Measurements from ENCODE around the gene LHPP.
"Not testable (repeated sequence)": the region's sequence is repeated elsewhere in the genome, so short reads cannot be mapped to it uniquely, and the experiment has no call there.

LHPP gene

DNA sequence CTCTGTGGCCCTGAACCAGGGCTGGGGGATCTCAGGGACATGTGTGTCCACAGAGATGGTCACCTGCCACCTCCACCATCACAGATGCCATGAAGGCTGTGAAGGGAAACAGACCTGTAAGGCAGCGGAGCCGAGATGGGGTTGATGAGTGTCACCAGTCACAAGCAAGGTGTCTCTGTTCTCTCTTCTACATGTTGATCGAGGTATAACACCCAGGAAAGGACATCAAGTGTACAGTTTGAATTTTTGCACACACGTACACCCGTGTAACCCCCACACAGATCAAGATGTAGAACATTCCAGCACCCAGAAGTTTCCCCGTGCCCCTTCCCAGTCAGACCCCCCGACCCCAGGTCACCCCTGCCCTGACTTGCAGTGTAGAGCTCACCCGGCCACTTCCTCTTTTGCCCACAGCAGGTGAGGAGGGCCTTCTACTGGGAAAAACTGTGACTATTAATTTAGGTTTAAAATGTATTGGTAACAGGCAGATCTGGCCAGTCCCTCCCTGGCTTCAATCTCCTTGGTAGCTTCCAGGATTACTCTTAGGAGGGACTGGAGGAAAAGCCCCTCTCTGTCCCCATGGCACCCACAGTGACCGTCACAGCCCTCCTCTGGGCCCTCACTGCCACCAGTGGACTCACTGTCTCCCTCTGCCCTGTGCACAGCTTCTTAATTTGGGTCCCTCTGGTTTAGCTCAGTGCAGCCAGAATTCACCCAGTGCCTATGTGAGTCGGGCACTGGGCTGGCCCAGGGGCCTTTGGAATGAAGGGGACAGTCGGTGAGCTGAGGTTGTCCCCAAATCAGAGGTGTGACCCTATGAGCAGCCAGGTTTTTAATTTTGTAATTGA is 108.2 kb downstream of the LHPP start:
- no peak for FAIRE-seq
- no peak for DNase-seq (ENCODE audit: low spot score)

DNA sequence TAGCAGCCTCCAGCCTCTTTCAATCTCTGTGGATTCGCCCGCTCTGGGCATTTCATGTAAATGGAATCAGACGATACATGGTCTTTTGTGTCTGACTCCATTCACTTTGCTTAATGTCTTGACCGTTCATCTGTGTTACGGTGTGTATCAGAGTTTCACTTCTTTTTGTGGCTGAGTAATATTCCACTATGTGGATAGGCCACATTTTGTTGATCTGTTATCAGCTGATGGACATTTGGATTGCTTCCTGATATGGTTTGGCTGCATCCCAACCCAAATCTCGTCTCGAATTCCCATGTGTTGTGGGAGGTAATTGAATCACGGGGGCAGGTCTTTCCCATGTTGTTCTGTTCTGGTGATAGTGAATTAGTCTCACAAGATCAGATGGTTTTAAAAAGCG is 109.0 kb downstream of the LHPP start:
- no peak for DNase-seq (ENCODE audit: low spot score)
- FAIRE-seq, result no peak

DNA sequence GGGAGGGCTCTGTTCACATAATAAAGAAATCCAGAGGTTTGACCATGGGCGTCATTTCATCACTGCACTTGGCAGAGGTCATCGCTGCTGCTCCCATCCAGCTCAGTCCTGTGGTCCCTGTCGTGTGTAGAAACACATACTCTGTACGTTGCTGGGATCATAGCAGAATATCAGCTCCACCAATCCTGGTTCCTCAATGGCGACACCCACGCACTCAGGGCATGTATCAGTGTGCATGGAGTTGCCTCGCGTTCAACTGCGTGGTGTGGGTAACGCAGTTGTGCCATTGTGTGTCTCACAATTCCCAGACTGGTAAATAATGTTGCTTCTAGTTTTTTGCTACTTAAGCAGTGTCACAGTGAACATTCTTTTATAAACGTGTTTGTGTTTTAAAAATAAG is 111.1 kb downstream of the LHPP start:
- FAIRE-seq, result no peak
- no peak for DNase-seq (ENCODE audit: low spot score)

DNA sequence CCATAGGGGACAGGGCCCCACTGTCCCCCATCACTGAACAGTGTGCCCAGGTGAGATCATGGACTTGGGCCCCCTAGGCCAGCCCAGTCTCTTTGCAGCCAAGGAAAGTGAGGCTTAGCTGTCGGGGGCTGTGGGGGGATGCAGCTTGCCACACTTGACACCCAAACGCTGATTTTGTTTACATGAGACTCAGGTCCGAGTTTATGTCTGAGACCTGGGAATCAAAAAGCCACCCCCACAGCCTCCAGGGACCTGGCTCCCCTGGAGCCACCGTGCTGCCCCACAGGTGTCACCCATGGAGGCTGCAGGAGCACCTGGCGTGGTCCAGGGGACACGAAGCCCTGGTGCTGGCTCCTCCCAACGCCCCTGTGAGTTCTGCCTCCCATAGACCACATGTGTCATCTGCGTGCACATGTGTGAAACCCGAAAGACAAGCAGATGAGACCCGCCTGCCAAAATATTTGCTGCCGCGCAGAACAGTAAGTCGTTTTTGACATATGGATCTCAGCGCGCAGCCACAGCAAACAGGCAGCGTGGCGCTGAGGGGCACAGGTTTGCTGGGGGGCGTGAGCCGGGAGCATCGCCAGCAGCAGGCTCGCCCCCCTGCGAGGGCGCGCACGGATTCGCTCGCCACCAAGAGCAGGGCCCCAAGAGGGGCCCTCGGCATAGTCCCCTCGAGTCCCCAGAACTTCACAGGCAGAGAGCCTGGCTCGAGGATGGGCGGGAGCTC is 112.3 kb downstream of the LHPP start:
- DNase-seq (ENCODE audit: low spot score) (no peak), FAIRE-seq (no peak)

DNA sequence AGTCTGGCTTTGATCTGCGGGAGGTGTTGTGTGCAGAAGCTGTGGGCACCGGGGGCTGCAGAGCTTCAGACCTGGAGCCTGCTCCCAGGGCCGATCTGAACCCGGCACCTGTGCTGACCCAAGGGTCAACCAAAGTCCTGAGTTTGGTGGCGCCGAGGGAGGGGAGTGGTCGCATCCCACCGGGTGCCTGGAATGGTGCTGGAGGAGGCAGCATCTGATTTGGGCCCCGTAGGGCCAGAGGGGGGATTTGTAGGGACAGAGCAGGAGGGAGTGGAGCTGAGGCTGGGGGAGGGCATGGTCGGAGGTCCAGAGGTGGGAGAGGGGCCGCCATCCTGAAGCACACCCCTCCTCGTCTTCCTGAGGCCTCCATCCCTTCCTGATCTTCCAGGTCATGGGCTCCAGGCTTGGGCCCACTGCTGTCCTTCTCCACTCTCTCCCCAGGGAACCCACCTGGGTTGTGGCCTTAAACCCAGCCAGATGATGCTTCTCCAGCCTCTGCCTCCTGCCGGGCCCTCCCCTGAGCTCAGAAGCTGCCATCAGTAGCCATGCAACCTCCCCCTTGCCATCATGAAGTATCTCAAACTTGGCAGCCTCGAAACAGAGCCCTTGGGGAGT is 112.9 kb downstream of the LHPP start:
- FAIRE-seq, result no peak
- DNase-seq (ENCODE audit: low spot score), result no peak

DNA sequence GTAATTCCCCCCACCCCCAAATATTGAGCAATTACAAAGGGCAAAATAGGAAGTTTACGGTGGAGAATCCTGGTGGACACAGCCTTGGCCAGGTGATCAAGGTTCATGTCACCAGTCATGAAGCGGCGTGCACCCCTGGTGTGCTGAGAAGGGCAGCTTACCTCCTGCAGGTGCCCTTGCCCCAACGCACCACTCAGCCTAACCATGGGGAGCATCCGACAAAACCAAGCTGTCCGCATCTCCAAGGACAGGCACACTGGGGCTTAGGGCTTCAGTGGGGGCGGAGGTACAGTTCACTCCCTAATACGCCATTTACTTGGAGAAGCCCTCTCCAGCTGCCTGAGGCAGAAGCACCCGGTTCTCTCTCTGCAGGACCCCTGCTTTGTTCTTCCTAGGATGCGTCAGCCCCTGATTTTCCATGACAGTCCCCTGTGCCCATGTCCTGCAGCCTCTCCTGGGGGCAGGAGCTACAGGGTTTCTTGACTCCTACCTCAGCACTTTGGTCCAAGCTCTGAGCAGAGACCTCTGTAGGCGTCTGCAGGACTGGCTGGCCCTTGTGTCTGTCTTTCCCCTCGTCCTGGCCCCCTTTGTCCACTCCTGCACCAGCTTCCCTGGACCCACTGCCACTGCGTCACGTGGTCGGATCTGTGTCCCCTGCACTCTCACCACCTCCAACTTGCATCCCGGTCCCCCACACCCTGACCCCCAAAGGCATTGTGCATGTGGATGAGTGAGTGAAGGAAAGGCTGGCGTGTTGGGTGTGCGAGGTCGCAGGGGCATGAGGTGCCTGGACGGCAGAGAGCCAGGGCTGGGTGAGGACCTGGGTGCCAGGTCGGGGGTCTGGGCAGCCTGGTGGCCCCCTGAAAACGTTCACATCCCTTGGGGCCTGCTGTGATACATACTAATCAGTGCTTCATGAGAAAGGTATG is 113.7 kb downstream of the LHPP start:
- FAIRE-seq (peak; percentile 5), DNase-seq (ENCODE audit: low spot score) (no peak)

DNA sequence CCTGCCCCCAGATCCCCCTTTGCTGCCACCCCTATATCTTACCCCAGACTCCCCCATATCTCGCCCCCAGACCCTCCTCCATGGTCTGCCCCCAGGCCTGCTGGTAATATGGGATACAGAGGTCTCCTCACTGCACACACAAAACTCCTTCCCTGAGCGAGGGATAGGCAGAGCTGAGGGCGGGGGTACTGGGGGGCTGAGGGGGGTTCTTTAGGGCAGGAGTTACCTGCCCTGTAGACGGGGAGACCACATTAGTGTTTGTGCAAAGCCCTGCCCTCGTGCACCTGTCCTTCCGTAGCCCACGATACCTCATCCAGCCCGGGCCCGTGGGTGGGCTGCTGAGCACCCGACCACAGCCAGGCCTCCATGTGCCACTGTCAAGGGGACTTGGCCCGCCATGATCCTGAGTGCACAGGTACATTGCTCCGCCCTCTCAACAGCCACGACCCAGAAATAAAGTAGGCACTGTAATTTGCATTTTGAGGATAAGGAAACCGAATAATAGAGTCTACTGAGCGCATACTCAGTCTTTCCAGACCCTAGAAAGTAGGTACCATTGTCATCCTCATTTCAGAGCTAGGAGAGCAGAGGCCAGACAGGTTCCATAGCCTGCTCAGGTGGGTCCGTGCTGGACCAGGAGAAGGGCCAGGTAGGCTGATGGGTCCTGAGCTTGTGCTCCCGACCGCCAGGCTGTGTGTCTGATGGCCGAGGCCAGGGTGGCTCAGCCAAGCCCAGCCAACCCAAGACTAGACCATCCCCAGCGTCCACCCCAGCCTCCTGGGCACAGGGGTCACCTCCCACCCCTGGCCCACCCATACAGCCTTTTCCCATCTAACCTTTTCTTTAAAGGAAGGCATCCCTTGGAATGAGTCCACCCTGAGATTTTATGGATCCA is 115.2 kb downstream of the LHPP start:
- FAIRE-seq (no peak), DNase-seq (ENCODE audit: low spot score) (no peak)

DNA sequence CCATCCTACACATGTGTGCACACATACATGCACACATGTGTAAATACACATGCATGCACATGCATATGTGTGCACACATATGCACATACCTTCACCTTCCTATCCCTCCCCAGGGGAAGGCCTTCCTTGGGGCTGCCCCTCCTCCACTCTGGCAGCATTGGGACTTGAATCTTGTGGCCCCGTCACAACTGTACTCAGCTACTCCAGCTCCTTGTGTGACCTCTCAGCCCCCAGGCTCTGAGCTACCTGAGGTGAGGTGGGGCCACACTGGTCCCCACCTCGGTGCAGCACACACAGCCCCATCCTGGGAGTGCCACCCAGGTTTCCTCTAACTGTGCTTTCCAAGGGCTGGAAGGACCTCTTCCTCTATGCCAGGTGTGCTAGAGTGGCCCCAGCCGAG is 116.0 kb downstream of the LHPP start:
- DNase-seq (ENCODE audit: low spot score) (no peak), FAIRE-seq (peak; percentile 79)

DNA sequence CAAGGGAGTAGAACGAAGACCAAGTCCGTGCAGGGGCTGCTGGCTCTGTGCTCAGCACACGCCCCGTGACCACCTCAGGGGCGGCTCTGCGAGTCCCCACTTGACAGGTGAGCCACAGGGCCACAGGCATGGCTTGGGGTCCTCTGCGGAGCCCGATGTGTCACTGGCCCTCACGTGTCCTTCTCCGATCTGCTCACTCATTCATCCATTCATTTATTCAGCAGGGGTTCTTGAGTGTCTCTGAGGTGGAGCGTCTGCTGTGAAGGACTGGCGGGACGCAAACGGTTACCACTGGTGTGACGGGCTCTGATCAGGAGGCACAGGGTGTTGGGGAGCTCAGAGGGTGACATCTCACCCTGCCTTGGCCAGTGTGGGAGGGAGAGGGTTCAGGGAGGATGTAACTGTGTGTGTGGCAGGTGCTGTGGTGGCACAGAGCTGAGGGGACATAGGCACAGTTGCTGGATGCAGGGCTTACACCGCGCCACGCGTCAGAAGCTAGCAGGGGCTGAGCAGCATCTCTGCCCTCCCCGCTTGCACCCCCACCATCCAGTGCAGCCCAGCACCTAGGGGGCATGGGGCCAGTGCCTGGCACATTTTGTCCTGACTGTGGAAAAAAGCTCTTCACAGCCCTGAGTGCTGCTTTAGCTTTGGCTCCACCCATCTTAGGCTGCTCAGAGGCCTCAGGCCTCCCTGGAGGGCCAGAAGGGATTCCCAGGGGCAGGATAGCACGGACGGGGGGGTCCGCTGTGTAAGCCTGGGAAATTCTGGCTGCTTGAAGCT is 116.8 kb downstream of the LHPP start:
- FAIRE-seq, result no peak
- no peak for DNase-seq (ENCODE audit: low spot score)

DNA sequence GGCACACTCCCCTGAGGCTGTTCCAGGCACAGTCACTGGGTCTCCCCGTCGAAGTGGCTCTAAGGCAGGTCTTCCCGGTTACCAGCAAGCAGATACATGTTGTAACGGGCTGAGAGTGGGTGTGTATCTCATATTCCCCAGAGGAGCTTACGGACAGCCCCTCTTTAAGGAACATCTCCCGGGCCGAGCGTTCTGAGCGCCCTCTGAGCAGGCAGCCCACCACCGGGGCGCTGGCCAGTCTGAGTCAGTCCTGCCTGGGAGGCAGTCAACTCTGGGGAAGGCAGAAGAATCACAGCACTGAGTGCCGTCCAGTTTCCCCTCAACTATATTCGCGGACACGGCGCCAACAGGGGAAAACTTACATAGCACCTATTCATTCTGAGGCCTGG is 117.4 kb downstream of the LHPP start:
- DNase-seq (ENCODE audit: low spot score) (no peak), FAIRE-seq (no peak)

DNA sequence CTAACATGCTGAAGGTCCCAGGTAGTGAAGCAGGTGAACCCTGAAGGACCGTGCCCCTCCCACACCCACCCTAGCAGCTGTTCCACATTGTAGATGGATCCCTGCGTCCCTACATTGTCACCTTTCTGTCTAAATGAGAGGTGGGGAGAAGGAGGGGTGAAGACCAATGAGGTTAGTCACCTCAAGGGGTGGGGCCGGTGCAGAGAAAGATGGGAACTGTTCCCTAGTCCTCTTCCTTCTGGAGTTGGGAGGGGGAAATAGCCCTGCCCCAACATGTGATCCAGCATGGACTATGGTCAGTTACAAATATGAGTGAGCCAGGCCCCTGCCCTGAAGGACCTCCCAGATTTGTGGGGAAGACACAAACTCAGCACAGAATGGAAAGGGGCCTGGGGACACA is 124.5 kb downstream of the LHPP start:
- FAIRE-seq, result no peak
- no peak for DNase-seq (ENCODE audit: low spot score)

DNA sequence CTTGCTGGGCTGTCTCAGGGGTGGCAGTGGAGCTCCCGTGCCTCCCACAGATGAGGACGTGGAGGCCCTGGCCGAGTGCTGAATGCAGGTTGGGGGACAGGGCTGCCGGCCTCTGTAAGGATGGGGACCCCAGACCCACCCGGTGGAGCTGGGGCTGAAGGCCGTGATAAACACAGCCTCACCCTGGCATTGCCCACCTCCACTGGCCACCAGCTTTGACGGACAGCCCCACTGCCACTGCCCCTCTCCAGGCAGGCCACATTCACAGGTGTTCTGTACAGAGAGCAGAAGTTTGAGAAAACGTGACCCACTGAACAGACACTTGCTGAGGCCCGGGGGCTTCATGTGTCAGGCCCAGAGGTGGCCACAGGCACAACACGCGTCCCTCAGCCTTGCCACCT is 126.2 kb downstream of the LHPP start:
- FAIRE-seq, result no peak
- no peak for DNase-seq (ENCODE audit: low spot score)

DNA sequence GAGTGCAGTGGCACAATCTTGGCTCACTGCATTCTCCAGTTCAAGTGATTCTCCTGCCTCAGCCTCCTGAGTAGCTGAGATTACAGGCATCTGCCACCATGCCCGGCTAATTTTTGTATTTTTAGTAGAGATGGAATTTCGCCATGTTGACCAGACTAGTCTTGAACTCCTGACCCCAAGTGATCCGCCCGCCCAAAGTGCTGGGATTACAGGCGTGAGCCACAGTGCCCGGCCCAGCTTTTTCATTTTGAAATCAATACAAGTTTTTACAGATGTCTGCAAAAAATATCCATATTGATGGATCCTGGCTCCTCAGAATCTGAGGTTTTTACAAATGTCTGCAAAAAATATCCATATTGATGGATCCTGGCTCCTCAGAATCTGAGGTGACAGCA is 126.7 kb downstream of the LHPP start:
- FAIRE-seq; DNase-seq (ENCODE audit: low spot score): not testable (repeated sequence)

DNA sequence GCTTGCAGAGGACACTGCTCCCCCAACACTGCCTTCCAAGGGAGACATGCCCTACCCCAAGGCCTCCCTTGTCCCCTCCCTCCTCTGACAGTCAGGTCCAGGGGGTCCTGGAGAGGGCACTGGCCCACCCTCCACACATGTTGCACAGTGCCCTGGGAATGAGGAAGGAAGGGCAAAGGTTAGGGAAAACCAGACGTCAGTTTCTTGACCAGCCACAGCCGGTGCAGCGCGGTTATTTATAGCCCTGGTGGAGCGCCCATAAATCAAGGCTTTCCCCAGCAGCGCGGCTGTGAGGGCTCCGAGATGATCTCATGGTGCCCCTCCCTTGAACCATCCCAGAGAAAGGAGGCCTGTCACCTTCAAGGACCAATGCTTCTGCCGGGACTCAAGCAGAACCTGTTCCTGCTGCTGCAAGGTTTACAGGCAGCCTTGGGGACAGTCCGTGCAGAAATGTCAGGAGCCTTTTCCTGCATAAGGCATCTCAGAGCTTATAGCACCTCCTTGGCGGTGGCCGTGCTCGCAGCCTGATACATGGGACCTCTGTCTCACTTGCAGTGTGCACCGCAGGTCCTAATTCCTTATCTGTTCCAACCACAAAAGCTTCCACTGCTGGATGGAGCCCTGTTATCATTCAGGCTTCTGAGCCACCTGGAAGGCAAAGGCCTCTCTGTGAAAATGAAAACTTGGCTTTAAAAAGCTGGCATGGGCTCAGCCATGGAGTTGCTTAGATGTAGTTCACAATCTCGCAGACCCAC is 127.3 kb downstream of the LHPP start:
- peak; percentile 47 for DNase-seq (ENCODE audit: low spot score)

DNA sequence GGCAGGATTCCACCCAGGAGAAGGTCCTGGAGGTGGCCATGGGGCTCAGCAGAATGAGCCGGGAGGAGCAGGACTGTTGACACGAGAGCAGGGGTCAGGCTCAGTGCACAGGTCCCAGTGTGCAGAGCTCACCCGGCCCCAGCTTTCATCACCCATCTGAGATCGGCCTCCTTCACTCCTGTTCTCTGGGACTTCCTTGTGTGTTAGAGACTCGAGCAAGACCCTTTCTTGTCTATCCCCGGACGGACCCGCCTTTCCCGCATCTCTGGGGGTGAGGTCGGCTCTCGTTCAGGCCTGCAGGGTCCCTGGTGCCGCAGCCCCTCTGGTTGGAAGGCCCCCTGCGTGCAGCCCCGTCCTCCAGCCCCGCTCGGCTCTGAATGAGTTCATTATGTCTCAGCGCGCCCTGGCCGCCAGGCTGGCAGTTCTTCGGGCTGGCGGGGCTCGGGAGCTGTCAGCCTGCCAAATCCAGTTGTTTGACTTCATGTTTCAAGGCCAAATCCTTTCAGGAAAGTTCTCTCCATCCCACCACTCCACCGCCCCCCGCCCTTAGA is 127.9 kb downstream of the LHPP start:
- DNase-seq (ENCODE audit: low spot score) (no peak), FAIRE-seq (no peak)

More for the DNA sequence above, 127.3 kb downstream of the LHPP start:
- no peak for FAIRE-seq

DNA sequence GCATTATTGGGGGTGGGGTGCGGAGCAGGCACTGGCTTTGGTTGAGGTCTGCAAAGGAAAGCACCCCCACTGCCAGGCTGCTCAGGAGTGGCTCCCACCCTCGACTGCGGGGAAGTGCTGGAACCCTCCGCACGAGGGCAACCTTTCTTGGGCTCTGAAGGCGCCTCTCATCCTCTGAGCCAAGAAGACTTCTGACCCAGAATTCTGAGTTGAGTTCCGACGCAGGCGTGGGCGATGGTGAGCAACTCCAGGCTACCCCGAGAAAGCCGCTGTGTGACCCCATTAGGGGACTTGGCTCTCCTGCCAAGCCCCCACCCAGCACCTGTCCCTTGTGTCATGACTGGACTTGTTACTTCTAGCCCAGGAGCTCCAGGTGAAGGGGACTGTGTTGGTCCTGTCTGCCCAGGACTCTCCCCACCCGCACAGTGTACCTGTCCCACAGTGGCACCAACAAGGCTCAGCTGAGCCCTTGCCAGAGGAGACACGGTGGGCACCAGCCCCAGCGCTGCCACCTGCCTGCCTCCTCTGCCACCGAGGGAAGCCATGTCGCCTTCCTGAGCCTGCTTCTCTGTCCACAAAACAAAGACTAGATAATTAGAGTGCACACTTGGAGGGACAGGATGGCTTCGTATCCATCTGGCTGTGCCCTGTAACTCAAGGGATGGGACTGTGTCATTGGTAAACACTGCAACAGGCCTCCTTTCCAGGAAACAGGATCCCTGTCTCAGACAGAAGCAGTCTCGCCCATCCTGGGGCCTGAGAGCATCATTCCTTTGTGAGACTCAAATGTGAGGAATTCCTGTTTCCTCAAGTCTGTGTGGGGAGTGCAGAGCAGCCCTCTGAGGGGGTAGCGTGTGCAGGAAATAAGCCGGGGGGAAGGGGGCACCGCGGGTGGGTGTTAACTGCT is 128.8 kb downstream of the LHPP start:
- DNase-seq (ENCODE audit: low spot score) (no peak), FAIRE-seq (no peak)

DNA sequence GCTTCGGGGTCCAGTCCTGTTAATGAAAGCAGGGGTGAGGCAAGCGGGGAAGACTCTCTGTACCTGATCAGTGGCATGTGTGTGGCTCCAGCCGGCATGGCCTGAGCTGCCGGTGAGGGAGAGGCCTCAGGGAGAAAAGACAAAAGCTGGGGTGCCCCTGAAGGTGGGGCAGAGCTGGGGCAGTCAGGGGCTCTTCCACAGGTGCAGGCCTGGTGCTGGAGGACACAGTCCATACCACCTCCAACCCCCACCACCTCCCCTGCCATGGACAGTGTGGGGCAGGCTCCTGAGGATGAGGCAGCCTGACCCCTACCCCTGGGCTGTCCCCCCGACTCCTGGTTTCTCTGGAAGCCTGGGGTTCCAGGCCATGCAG is 129.5 kb downstream of the LHPP start:
- FAIRE-seq, result no peak
- no peak for DNase-seq (ENCODE audit: low spot score)

DNA sequence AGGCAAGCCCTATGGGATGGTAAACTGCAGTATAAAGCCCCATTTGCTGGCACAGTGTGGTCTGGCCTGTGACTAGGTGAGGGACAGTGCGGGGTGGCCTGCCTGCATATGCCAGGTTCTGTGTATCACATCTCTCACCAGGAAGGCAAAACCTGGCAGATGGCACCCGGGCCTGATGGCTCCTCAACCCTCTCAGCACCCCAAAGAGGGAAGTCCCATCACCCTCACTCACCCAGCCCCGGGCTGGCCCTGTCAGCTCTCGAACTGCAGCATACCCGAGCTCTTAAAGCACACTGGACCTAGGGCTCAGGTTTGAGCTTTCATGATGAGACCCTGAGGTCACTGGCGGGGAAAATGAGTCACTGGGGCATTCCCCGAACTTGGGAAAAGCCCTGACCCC is 130.5 kb downstream of the LHPP start:
- DNase-seq (ENCODE audit: low spot score), result no peak
- no peak for FAIRE-seq

Measured in urothelium cell line (cell line).